ENCODE measurements around the gene GRAMD1A. TPM values are rescaled to one million over a fixed set of nuclear protein-coding genes. Genes with fewer than 3 reads are reported as not detected.
A peak's percentile ranks its signal among the peaks of the same experiment; 100 is the strongest.

Gene GRAMD1A
- total and polyA plus RNA-seq, 9 of the 15 experiments (the other 6 are each of a cell fraction or from before 2014, with no cell fraction given): 1.4 to 63.8 (median 38.5) TPM

DNA sequence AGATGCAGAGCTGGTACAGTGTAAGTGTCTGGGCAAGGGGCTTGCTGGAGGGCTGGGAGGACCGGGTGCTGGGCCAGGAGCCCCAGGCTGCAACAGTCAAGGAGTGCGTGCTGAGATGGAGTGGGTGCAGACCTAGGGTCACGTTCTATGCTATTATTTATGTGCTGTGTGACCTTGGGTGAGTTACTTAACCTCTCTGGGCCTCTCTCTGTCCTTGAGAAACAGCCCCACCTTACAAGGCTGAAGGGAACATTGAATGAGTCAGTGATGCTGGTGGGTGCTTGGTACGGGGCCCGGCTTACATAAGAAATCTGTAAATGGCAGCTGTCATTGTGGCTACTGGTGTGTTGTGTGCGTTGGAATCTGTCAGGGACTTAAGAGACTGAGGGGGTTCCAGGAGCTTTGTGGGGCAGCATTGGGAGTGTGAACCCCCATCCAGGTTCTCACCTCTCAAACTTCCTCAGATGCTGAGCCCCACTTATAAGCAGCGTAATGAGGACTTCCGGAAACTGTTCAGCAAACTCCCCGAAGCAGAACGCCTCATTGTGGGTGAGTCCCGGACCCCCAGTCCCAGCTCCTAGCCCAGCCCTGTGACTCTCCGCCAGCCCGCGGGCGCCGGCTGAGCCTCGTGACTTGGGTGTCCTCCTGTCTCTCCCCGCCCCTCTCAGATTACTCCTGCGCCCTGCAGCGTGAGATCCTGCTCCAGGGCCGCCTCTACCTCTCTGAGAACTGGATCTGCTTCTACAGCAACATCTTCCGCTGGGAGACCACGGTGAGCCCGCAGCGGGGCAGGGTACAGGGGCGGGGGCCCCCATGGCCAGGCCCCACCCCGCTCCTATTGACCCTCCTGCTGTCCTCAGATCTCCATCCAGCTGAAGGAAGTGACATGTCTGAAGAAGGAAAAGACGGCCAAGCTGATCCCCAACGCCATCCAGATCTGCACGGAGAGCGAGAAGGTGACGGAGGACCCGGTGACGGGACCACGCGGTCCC, 9.6 kb downstream of the GRAMD1A start (continued):
- TF ChIP-seq KDM1A (IDR thresholded peaks at IDR 0.05): peak in 1 of 2 experiments; percentile 48; a peak in 2 of 4 replicates
- peak; percentile 45; the same call in 1 of the 2 replicates for TF ChIP-seq TGIF2 (CRISPR knock-in tag; IDR thresholded peaks at IDR 0.05)
- TF ChIP-seq, protein P1, sequence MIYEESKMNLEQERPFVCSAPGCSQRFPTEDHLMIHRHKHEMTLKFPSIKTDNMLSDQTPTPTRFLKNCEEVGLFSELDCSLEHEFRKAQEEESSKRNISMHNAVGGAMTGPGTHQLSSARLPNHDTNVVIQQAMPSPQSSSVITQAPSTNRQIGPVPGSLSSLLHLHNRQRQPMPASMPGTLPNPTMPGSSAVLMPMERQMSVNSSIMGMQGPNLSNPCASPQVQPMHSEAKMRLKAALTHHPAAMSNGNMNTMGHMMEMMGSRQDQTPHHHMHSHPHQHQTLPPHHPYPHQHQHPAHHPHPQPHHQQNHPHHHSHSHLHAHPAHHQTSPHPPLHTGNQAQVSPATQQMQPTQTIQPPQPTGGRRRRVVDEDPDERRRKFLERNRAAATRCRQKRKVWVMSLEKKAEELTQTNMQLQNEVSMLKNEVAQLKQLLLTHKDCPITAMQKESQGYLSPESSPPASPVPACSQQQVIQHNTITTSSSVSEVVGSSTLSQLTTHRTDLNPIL (CRISPR knock-in tag; IDR thresholded peaks at IDR 0.05): no peak
- no peak for TF ChIP-seq CBX2 (IDR thresholded peaks at IDR 0.05; ENCODE audit: insufficient read depth, low read length, poor library complexity, severe bottlenecking)
- TF ChIP-seq POLR2G (IDR thresholded peaks at IDR 0.05; ENCODE audit: low read depth, low read length): 0 out of 2 replicates have a peak, but pooled peaks have one; percentile 33

DNA sequence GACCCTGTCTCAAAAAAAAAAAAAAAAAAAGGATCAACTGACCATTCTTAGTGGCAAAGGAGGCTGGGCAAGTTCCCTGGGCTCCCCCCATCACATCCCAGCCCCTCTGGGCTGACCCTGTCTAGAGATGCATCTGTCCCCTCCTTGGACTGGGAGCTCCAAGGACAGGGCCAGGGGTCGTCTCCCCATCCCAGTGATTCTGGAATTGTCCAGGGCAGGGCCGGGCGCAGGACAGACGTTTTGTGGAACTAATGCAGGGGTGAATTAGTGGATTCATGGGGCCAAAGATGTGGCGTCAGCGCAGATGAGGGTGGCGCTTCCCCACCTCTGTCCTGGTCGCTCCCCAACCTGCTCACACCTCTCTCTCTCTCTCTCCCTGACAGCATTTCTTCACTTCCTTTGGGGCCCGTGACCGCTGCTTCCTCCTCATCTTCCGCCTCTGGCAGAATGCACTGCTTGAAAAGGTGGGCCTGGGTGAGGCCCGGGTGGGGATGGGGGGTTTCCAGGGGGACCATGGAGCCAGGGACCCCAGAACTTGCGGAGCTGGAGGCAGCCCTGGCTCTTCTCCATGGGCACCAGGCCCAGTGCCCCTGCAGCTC, 11.1 kb downstream of the GRAMD1A start:
- Histone ChIP-seq H2AFZ (ENCODE audit: low read depth, low read length) (no peak overlapping the region), H3K9me1 (ENCODE audit: control insufficient read depth, insufficient read depth, low read length) (peaks cover 4% of the 10 kb centered on the region), H3K9me3 (replicated peaks; ENCODE audit: control insufficient read depth, insufficient read depth, low read depth, low read length) (no peaks in the 10 kb centered on the region), H3K27ac (ENCODE audit: extremely low read depth, low read depth, low read length) (no peak overlapping the region), H3K27me3 (ENCODE audit: control insufficient read depth in 2 of 2, insufficient read depth in 2 of 2, low read length in 2 of 2) (no peaks in the 10 kb centered on the region), H3K4me2 (ENCODE audit: insufficient read depth, low read length) (no peak overlapping the region), H4K20me1 (replicated peaks; ENCODE audit: control insufficient read depth, insufficient read depth, low read length) (no peaks in the 10 kb centered on the region), H3K36me3 (ENCODE audit: control insufficient read depth, insufficient read depth, low read length) (peaks cover 82% of the 10 kb centered on the region), H3K79me2 (ENCODE audit: control insufficient read depth, insufficient read depth, low read length) (peaks cover 10% of the 10 kb centered on the region; the same call in 2 of the 3 replicates), H3K4me3 (no peak overlapping the region), H3K4me1 (replicated peaks in 1 of 2; ENCODE audit: control insufficient read depth in 2 of 2, insufficient read depth in 2 of 2, low read length in 2 of 2) (peaks cover 0 to 28% of the 10 kb centered on the region in 2 experiments; a peak in 2 of 5 replicates), H3K9ac (ENCODE audit: insufficient read depth in 1 of 2, low read depth in 2 of 2, low read length in 2 of 2) (no peak overlapping the region)
- FAIRE-seq: no peak
- BruUV-seq (replicated peaks): no TSS peak
- in situ Hi-C loops (cut with MboI): loop anchor here (5.0 kb wide), 1 partner anchor 169 kb away; no protein-coding TSS in a partner anchor
- ChIA-PET POLR2A (interaction anchor here (1.0 to 1.2 kb wide), 3 partner anchors 14 to 84 kb away, joined by 3 to 5 read pairs (median 3); partner anchors contain the start of gene ZNF30), CTCF (ENCODE audit: low intra/inter-chr PET ratio) (no interaction called here)
- intact Hi-C loops (cut with micrococcal nuclease): no loop called here
- no peak for ATAC-seq
- WGBS (ENCODE audit: insufficient coverage, low coverage, missing lambda C conversion rate): 87% methylated on average over 11 of the region's 13 CpGs
- DNase-seq (ENCODE audit: extremely low read depth in 1 of 4, low spot score in 3 of 4): no peak
- TF ChIP-seq ZNF583 (CRISPR knock-in tag; IDR thresholded peaks at IDR 0.05) (no peak), ZNF444 (CRISPR knock-in tag; IDR thresholded peaks at IDR 0.05) (no peak), KLF6 (CRISPR knock-in tag; IDR thresholded peaks at IDR 0.05; ENCODE audit: borderline replicate concordance) (no peak), TFAM (CRISPR knock-in tag; conservative IDR thresholded peaks at IDR 0.05) (no peak)
- TF ChIP-seq, protein P2, sequence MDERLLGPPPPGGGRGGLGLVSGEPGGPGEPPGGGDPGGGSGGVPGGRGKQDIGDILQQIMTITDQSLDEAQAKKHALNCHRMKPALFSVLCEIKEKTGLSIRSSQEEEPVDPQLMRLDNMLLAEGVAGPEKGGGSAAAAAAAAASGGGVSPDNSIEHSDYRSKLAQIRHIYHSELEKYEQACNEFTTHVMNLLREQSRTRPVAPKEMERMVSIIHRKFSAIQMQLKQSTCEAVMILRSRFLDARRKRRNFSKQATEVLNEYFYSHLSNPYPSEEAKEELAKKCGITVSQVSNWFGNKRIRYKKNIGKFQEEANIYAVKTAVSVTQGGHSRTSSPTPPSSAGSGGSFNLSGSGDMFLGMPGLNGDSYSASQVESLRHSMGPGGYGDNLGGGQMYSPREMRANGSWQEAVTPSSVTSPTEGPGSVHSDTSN (CRISPR knock-in tag; IDR thresholded peaks at IDR 0.05; ENCODE audit: low read depth): no peak
- TF ChIP-seq, protein P2 (tag; conservative IDR thresholded peaks at IDR 0.05; ENCODE audit: low read depth): no peak
- TF ChIP-seq, protein P3, sequence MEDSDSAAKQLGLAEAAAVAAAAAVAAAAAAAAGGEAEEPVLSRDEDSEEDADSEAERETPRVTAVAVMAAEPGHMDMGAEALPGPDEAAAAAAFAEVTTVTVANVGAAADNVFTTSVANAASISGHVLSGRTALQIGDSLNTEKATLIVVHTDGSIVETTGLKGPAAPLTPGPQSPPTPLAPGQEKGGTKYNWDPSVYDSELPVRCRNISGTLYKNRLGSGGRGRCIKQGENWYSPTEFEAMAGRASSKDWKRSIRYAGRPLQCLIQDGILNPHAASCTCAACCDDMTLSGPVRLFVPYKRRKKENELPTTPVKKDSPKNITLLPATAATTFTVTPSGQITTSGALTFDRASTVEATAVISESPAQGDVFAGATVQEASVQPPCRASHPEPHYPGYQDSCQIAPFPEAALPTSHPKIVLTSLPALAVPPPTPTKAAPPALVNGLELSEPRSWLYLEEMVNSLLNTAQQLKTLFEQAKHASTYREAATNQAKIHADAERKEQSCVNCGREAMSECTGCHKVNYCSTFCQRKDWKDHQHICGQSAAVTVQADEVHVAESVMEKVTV (CRISPR knock-in tag; IDR thresholded peaks at IDR 0.05): no peak
